Activated CD4-positive, CD25-positive, alpha-beta regulatory T cell treated with anti-CD3 and anti-CD28 coated beads, Interleukin-2, amount 50 U/mL, for 16 hours (primary cell): ENCODE results near the gene SLC7A6.

Experiments
- DNase-seq: peaks from one replicate; pipeline ENCODE4 v3.0.0-alpha.2; 2020; ENCODE audit warnings: low read depth, low spot score

The SLC7A6 gene

GRCh38 chr16:68235108-68235886, 29.0 kb upstream of the SLC7A6 start:
- no peak for DNase-seq

- DNase-seq = no peak
These were observed 28.5 kb upstream of the SLC7A6 start, which contains the start of gene ESRP2 for GRCh38 chr16:68235887-68236136. Gene ESRP2, minus strand, starts transcription at chr16:68236127. Its CDS starts 82 bp downstream, at chr16:68236045.

GRCh38 chr16:68236137-68236825, 28.0 kb upstream of the SLC7A6 start:
- no peak for DNase-seq

GRCh38 chr16:68236826-68237242, 27.5 kb upstream of the SLC7A6 start:
- DNase-seq = no peak

GRCh38 chr16:68237243-68238028, 26.9 kb upstream of the SLC7A6 start:
- peak; percentile 74 for DNase-seq

- no peak for DNase-seq
These were observed 26.3 kb upstream of the SLC7A6 start for GRCh38 chr16:68238029-68238345.

GRCh38 chr16:68242085-68242484, 22.2 kb upstream of the SLC7A6 start:
- no peak for DNase-seq

GRCh38 chr16:68242926-68243858, 21.1 kb upstream of the SLC7A6 start:
- no peak for DNase-seq

GRCh38 chr16:68244481-68244902, 19.8 kb upstream of the SLC7A6 start:
- no peak for DNase-seq

- peak; percentile 92 for DNase-seq
These were observed 19.1 kb upstream of the SLC7A6 start, which contains the start of gene PLA2G15 for GRCh38 chr16:68244903-68245853. Gene PLA2G15, plus strand, starts transcription at chr16:68245373. Its CDS starts 54 bp downstream, at chr16:68245427.

- DNase-seq = no peak
These were observed 18.2 kb upstream of the SLC7A6 start for GRCh38 chr16:68246121-68246520.

GRCh38 chr16:68246666-68247065, 17.7 kb upstream of the SLC7A6 start:
- no peak for DNase-seq

GRCh38 chr16:68247400-68247799, 16.9 kb upstream of the SLC7A6 start:
- DNase-seq = no peak

- DNase-seq = no peak
These were observed 16.4 kb upstream of the SLC7A6 start for GRCh38 chr16:68247932-68248331.

- DNase-seq = no peak
These were observed 15.0 kb upstream of the SLC7A6 start for GRCh38 chr16:68249371-68249770.

- DNase-seq = no peak
These were observed 13.4 kb upstream of the SLC7A6 start for GRCh38 chr16:68250951-68251350.

- DNase-seq = no peak
These were observed 12.5 kb upstream of the SLC7A6 start for GRCh38 chr16:68251832-68252231.

- no peak for DNase-seq
These were observed 11.9 kb upstream of the SLC7A6 start for GRCh38 chr16:68252383-68252782.

- DNase-seq = no peak
These were observed 10.6 kb upstream of the SLC7A6 start for GRCh38 chr16:68253721-68254120.

GRCh38 chr16:68255712-68256111, 8.6 kb upstream of the SLC7A6 start:
- DNase-seq = no peak
